GM18498 (cell line): ENCODE measurements around the gene PSPN.

Experiments
- ATAC-seq: cut with Tn5 transposase; IDR thresholded peaks from one replicate; pipeline ENCODE4 v1.9.1; 2021; ENCODE audit warnings: mild to moderate bottlenecking, moderate library complexity; ENCODE audit not compliant: unreplicated experiment

PSPN gene

GRCh38 chr19:6334490-6335285, 41.0 kb downstream of the PSPN start:
- no peak for ATAC-seq

- ATAC-seq: no peak
Measured at GRCh38 chr19:6333439-6333838, 42.3 kb downstream of the PSPN start, which contains the start of gene ACER1. Gene ACER1, minus strand, starts transcription at chr19:6333612. Its CDS starts 61 bp downstream, at chr19:6333551.

GRCh38 chr19:6326815-6327214, 48.9 kb downstream of the PSPN start:
- no peak for ATAC-seq

- ATAC-seq: no peak
Measured at GRCh38 chr19:6325614-6326013, 50.1 kb downstream of the PSPN start.
